H9 (cell line): Measurements from ENCODE around the gene NOVA2. TPM values are rescaled to one million over a fixed set of nuclear protein-coding genes. Genes with fewer than 3 reads are reported as not detected.

Source experiments
- DNase-seq: peaks from one replicate; pipeline ENCODE4 v3.0.0-alpha.2; 2017
- H2AFZ ChIP-seq: one replicate; pipeline ENCODE4 v1.6.1; 2013; ENCODE audit warnings: mild to moderate bottlenecking, low read length, control low read depth, moderate library complexity
- H2AK5ac ChIP-seq: 2 replicates; pipeline ENCODE4 v1.6.1; 2013; ENCODE audit warnings: low read length, control low read depth, mixed read lengths; ENCODE audit not compliant: insufficient read length
- H2BK120ac ChIP-seq: one replicate; pipeline ENCODE4 v1.6.1; 2013; ENCODE audit warnings: low read depth, mild to moderate bottlenecking, low read length, control low read depth, inconsistent platforms; ENCODE audit not compliant: poor library complexity, severe bottlenecking
- H2BK12ac ChIP-seq: 2 replicates; pipeline ENCODE4 v1.6.1; 2013; ENCODE audit warnings: low read length, control low read depth, mixed read lengths, low read depth; ENCODE audit not compliant: insufficient read length
- H2BK15ac ChIP-seq: 2 replicates; pipeline ENCODE4 v1.6.1; 2013; ENCODE audit warnings: low read depth, low read length, control low read depth
- H2BK20ac ChIP-seq: one replicate; pipeline ENCODE4 v1.6.1; 2013; ENCODE audit warnings: low read depth, mild to moderate bottlenecking, low read length, control low read depth, inconsistent platforms; ENCODE audit not compliant: poor library complexity, severe bottlenecking
- H2BK5ac ChIP-seq: 2 replicates; pipeline ENCODE4 v1.6.1; 2013; ENCODE audit warnings: low read length, control low read depth, mixed read lengths; ENCODE audit not compliant: insufficient read length
- H3K14ac ChIP-seq: 2 replicates; pipeline ENCODE4 v1.6.1; 2013; ENCODE audit warnings: low read length, control low read depth; ENCODE audit not compliant: insufficient read depth
- H3K18ac ChIP-seq: 2 replicates; pipeline ENCODE4 v1.6.1; 2013; ENCODE audit warnings: low read depth, mild to moderate bottlenecking, mixed read lengths, low read length, control low read depth; ENCODE audit not compliant: insufficient read length
- H3K23ac ChIP-seq: 2 replicates; pipeline ENCODE4 v1.6.1; 2013; ENCODE audit warnings: low read length, control low read depth, mixed read lengths, low read depth; ENCODE audit not compliant: insufficient read length
- H3K23me2 ChIP-seq: 2 replicates; pipeline ENCODE4 v1.6.1; 2013; ENCODE audit warnings: low read depth, mild to moderate bottlenecking, mixed read lengths, low read length, control low read depth; ENCODE audit not compliant: insufficient read length, poor library complexity, severe bottlenecking
- H3K27ac ChIP-seq: 2 replicates; pipeline ENCODE4 v1.5.1; 2013; ENCODE audit warnings: low read length, control low read depth, mixed read lengths, low read depth; ENCODE audit not compliant: insufficient read length
- H3K27me3 ChIP-seq: 2 replicates; pipeline ENCODE4 v1.6.1; 2013; ENCODE audit warnings: low read length, control low read depth, inconsistent platforms; ENCODE audit not compliant: insufficient read depth
- H3K4ac ChIP-seq: 2 replicates; pipeline ENCODE4 v1.6.1; 2013; ENCODE audit warnings: low read depth, mild to moderate bottlenecking, control low read depth, inconsistent platforms, low read length, moderate library complexity
- H3K4me1 ChIP-seq: 2 replicates; pipeline ENCODE4 v1.6.1; 2013; ENCODE audit warnings: low read length, control low read depth, inconsistent platforms; ENCODE audit not compliant: insufficient read depth
- H3K4me2 ChIP-seq: 2 replicates; pipeline ENCODE4 v1.6.1; 2013; ENCODE audit warnings: low read length, control low read depth, mixed read lengths; ENCODE audit not compliant: insufficient read length, insufficient read depth
- H3K56ac ChIP-seq: 2 replicates; pipeline ENCODE4 v1.6.1; 2013; ENCODE audit warnings: low read depth, mild to moderate bottlenecking, mixed read lengths, low read length, control low read depth; ENCODE audit not compliant: insufficient read length
- H3K79me1 ChIP-seq: 2 replicates; pipeline ENCODE4 v1.6.1; 2013; ENCODE audit warnings: low read depth, mild to moderate bottlenecking, moderate library complexity, low read length, control low read depth, inconsistent platforms; ENCODE audit not compliant: insufficient read depth, poor library complexity, severe bottlenecking
- H3K79me2 ChIP-seq: 2 replicates; pipeline ENCODE4 v1.6.1; 2013; ENCODE audit warnings: low read length, control low read depth, inconsistent platforms; ENCODE audit not compliant: insufficient read depth
- H3K9ac ChIP-seq: 2 replicates; pipeline ENCODE4 v1.6.1; 2013; ENCODE audit warnings: low read length, control low read depth, mixed read lengths; ENCODE audit not compliant: insufficient read length; ENCODE audit errors: extremely low read depth
- H3K9me3 ChIP-seq: one replicate; pipeline ENCODE4 v1.6.1; 2013; ENCODE audit warnings: low read depth, low read length, inconsistent platforms; ENCODE audit not compliant: control insufficient read depth
- H3T11ph ChIP-seq: one replicate; pipeline ENCODE4 v1.6.1; 2013; ENCODE audit warnings: mild to moderate bottlenecking, low read length, control low read depth, inconsistent platforms
- H4K20me1 ChIP-seq: one replicate; pipeline ENCODE4 v1.6.1; 2013; ENCODE audit not compliant: control insufficient read depth, insufficient read length, insufficient read depth
- H4K5ac ChIP-seq: 2 replicates; pipeline ENCODE4 v1.6.1; 2013; ENCODE audit warnings: low read depth, mild to moderate bottlenecking, mixed read lengths, low read length, control low read depth; ENCODE audit not compliant: insufficient read length
- H4K8ac ChIP-seq: replicated peaks from 2 replicates; pipeline ENCODE4 v1.6.1; 2013; ENCODE audit warnings: low read length, control low read depth, mixed read lengths, low read depth; ENCODE audit not compliant: insufficient read length
- H4K91ac ChIP-seq: 2 replicates; pipeline ENCODE4 v1.6.1; 2013; ENCODE audit warnings: low read depth, mild to moderate bottlenecking, moderate library complexity, mixed read lengths, low read length, control low read depth; ENCODE audit not compliant: insufficient read length
- H3K27ac Mint-ChIP-seq, 3 experiments: 2 replicates in 2 of 3; 3 replicates in 1 of 3; pipeline ENCODE4 v1.8.0; 2020 to 2021; ENCODE audit warnings: mixed read lengths in 3 of 3, mild to moderate bottlenecking in 1 of 3, moderate library complexity in 1 of 3
- H3K27me3 Mint-ChIP-seq: 2 replicates; pipeline ENCODE4 v1.8.0; 2021; ENCODE audit warnings: low read depth, mild to moderate bottlenecking, moderate library complexity, mixed read lengths
- H3K36me3 Mint-ChIP-seq, 3 experiments: 2 replicates in 2 of 3; 3 replicates in 1 of 3; pipeline ENCODE4 v1.8.0; 2020 to 2021; ENCODE audit warnings: low read depth in 3 of 3, mixed read lengths in 3 of 3; ENCODE audit not compliant: insufficient read depth in 1 of 3
- H3K4me1 Mint-ChIP-seq, 2 experiments: 2 replicates each; pipeline ENCODE4 v1.8.0; 2020; ENCODE audit warnings: mixed read lengths in 2 of 2
- H3K4me3 Mint-ChIP-seq, 2 experiments: 2 replicates in 1 of 2; 3 replicates in 1 of 2; pipeline ENCODE4 v1.8.0; 2020 to 2021; ENCODE audit warnings: mild to moderate bottlenecking in 2 of 2, mixed read lengths in 2 of 2, moderate library complexity in 1 of 2
- H3K9me3 Mint-ChIP-seq, 2 experiments: 2 replicates in 1 of 2; 3 replicates in 1 of 2; pipeline ENCODE4 v1.8.0; 2020; ENCODE audit warnings: mild to moderate bottlenecking in 2 of 2, mixed read lengths in 2 of 2, moderate library complexity in 1 of 2
- WGBS: extraction: QIAGEN DNeasy Blood & Tissue Kit; methylation state at CpG from one replicate; pipeline ENCODE4 v1.1.7; 2013; ENCODE audit warnings: missing lambda C conversion rate, low lambda C conversion rate, mixed read lengths; ENCODE audit not compliant: insufficient read length; ENCODE audit errors: extremely low coverage; 5-methylcytosine and 5-hydroxymethylcytosine counted together
- total RNA-seq: library from RNA; stranded (reverse); gene quantifications from 2 replicates; pipeline ENCODE4 v1.2.1, GENCODE V29; 2021
- TF ChIP-seq, protein P1 (sequence below): fragments of 200-600 bp; sonication (generic); conservative IDR thresholded peaks from 3 replicates; pipeline ENCODE4 v1.8.0; 2021; ENCODE audit warnings: antibody characterized with exemption, mild to moderate bottlenecking

The NOVA2 gene
- total RNA-seq, 1 experiment from 2014 or later = 8.8 TPM

DNA sequence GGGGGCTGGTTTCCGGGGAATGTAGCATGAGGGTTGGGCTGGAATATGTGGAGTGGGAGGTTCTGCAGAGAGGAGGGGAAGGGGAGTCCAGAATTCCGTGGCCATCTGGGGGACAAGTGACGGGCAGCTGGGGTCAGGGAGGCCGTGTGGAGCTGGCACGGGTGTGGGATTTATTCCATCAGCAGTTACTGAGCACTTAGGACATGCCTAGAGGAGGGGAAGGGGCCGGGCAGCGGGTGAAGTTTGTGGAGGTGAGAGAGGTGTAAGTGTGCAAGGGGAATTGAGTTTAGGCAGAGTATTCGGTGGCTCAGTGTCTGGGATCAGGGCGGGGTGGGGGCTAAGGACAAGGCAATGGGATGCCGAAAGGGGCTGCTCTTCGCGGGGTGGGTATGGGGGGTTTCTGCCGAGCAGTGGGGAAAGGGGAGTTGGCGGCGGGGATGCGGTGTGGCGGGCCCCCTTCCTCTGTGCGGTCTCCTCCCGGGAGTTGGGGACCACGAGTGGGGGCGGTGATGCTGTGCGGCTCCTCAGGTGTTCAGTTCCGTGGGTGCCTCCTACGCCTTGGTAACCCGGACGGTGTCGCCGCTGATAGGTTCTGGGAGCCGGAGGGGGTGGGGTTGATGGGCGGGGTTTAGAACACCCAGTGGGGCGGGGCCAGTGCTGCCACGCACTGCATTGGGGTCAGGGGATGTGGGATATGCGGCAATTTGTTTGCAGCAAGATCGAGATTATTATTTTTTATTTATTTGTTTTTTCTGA, 27.0 kb upstream of the NOVA2 start:
- Histone ChIP-seq H3K23ac (no peak overlapping the region), H3K4me2 (peak overlapping the region; percentile 79), H3K4ac (no peak overlapping the region), H2BK120ac (no peak overlapping the region), H4K91ac (no peak overlapping the region), H2AK5ac (no peak overlapping the region), H2BK15ac (no peak overlapping the region), H3K27ac (no peak overlapping the region), H2BK5ac (no peak overlapping the region), H3T11ph (no peak overlapping the region), H2BK20ac (no peak overlapping the region), H4K8ac (no peak overlapping the region), H3K18ac (no peak overlapping the region), H3K14ac (no peak overlapping the region), H3K27me3 (no peaks in the 10 kb centered on the region), H3K79me2 (0 out of 2 replicates have a peak, but pooled peaks cover 3% of the 10 kb centered on the region), H3K56ac (no peak overlapping the region), H3K9ac (no peak overlapping the region), H2BK12ac (no peak overlapping the region), H4K5ac (no peak overlapping the region), H3K23me2 (peaks cover 11% of the 10 kb centered on the region), H3K4me1 (no peaks in the 10 kb centered on the region), H2AFZ (no peak overlapping the region), H3K9me3 (no peaks in the 10 kb centered on the region), H3K79me1 (peaks cover 3% of the 10 kb centered on the region), H4K20me1 (no peaks in the 10 kb centered on the region)
- Mint-ChIP-seq H3K27ac (peak overlapping the region in 1 of 3 experiments; percentile 88; a peak in 4 of 7 replicates), H3K4me3 (peak overlapping the region; percentile 82 to 97), H3K4me1 (peaks cover 14 to 35% of the 10 kb centered on the region in 2 experiments), H3K36me3 (peaks cover 6 to 17% (median 8%) of the 10 kb centered on the region in 3 experiments; a peak in 6 of 7 replicates), H3K9me3 (no peaks in the 10 kb centered on the region; a peak in 2 of 5 replicates), H3K27me3 (peaks cover 2% of the 10 kb centered on the region; the same call in 1 of the 2 replicates)
- DNase-seq = peak; percentile 80
- no CpG with 5 or more reads among the region's 34 CpGs for WGBS
- TF ChIP-seq, protein P1, sequence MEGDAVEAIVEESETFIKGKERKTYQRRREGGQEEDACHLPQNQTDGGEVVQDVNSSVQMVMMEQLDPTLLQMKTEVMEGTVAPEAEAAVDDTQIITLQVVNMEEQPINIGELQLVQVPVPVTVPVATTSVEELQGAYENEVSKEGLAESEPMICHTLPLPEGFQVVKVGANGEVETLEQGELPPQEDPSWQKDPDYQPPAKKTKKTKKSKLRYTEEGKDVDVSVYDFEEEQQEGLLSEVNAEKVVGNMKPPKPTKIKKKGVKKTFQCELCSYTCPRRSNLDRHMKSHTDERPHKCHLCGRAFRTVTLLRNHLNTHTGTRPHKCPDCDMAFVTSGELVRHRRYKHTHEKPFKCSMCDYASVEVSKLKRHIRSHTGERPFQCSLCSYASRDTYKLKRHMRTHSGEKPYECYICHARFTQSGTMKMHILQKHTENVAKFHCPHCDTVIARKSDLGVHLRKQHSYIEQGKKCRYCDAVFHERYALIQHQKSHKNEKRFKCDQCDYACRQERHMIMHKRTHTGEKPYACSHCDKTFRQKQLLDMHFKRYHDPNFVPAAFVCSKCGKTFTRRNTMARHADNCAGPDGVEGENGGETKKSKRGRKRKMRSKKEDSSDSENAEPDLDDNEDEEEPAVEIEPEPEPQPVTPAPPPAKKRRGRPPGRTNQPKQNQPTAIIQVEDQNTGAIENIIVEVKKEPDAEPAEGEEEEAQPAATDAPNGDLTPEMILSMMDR = no peak
